Ovary (tissue), 3 donors: ENCODE data around the gene ARHGEF12.

Source experiments
- CTCF ChIP-seq, 3 donors: fragments of 450-650 bp in 2 of 3; fragments of 200-600 bp in 1 of 3; IDR thresholded peaks; one replicate each; pipeline versions ENCODE4 v1.5.1 to v1.8.0; 2016 to 2022; ENCODE audit warnings: antibody characterized with exemption in 3 of 3, mild to moderate bottlenecking in 1 of 3
- POLR2A ChIP-seq: fragments of 450-650 bp; IDR thresholded peaks from one replicate; pipeline ENCODE4 v1.6.1; 2017; ENCODE audit warnings: antibody characterized with exemption, mild to moderate bottlenecking, moderate library complexity
- donor health status: DM: no; HTN: no; CAD: no.

- no peak for TF ChIP-seq POLR2A
- no peak for TF ChIP-seq CTCF (IDR thresholded peaks at IDR 0.05)
Observed at GRCh38 chr11:120457996-120458395, 121.8 kb downstream of the ARHGEF12 start.
